WTC11 (cell line): ENCODE measurements around the gene KCTD11.

ENCODE experiments used
- AFF4 ChIP-seq: sonication (generic); formaldehyde crosslinking; IDR thresholded peaks from 2 replicates; pipeline ENCODE4 v1.8.1; 2023; ENCODE audit warnings: mild to moderate bottlenecking, missing genetic modification reagents, borderline replicate concordance
- ATF3 ChIP-seq: sonication (generic); formaldehyde crosslinking; conservative IDR thresholded peaks from 2 replicates; pipeline ENCODE4 v1.8.1; 2022; ENCODE audit warnings: mild to moderate bottlenecking, missing genetic modification reagents
- CTCF ChIP-seq: fragments of 200-600 bp; IDR thresholded peaks from 2 replicates; pipeline ENCODE4 v1.8.0; 2022; ENCODE audit warnings: antibody characterized with exemption
- ETV6 ChIP-seq: sonication (generic); formaldehyde crosslinking; IDR thresholded peaks from 2 replicates; pipeline ENCODE4 v1.8.1; 2022; ENCODE audit warnings: mild to moderate bottlenecking, missing genetic modification reagents
- MXD4 ChIP-seq: fragments of 250-450 bp; sonication (Bioruptor Pico); IDR thresholded peaks from 2 replicates; pipeline ENCODE4 v1.8.0; 2021; ENCODE audit warnings: mild to moderate bottlenecking, moderate library complexity, borderline replicate concordance
- PRDM15 ChIP-seq: sonication (generic); formaldehyde crosslinking; IDR thresholded peaks from 2 replicates; pipeline ENCODE4 v1.8.0; 2022; ENCODE audit warnings: missing genetic modification reagents
- TP53 ChIP-seq: sonication (generic); formaldehyde crosslinking; IDR thresholded peaks from 2 replicates; pipeline ENCODE4 v1.8.1; 2023; ENCODE audit warnings: mild to moderate bottlenecking, missing genetic modification reagents
- ZSCAN18 ChIP-seq: fragments of 250-450 bp; sonication (Bioruptor Pico); IDR thresholded peaks from 2 replicates; pipeline ENCODE4 v2.1.2; 2022; ENCODE audit warnings: mild to moderate bottlenecking, moderate library complexity

- no peak for TF ChIP-seq MXD4
- TF ChIP-seq PRDM15 (CRISPR knock-in tag) = no peak
- TF ChIP-seq TP53 (CRISPR knock-in tag) = no peak
- TF ChIP-seq ETV6 (CRISPR knock-in tag) = no peak
- TF ChIP-seq CTCF = no peak
- TF ChIP-seq AFF4 (CRISPR knock-in tag) = no peak
- TF ChIP-seq ATF3 (CRISPR knock-in tag) = no peak
- TF ChIP-seq ZSCAN18 (CRISPR knock-in tag) = no peak
Measured at GRCh38 chr17:7403043-7403726, 51.2 kb downstream of the KCTD11 start.
